IMR-90 (cell line): ENCODE measurements around the gene ATP12A. TPM values are rescaled to one million over a fixed set of nuclear protein-coding genes. Genes with fewer than 3 reads are reported as not detected.

ENCODE experiments used
- ATAC-seq: fragments of 200-7000 bp; cut with Tn5 transposase; 2 replicates; pipeline ENCODE4 v1.9.1; 2020; ENCODE audit warnings: low read depth, mild to moderate bottlenecking, moderate library complexity
- BruUV-seq: library from RNA; stranded (reverse); fragments of 400-500 nt; replicated peaks from 2 replicates; lab custom pipeline; 2021; lab: Mats Ljungman, UMichigan
- CTCF ChIA-PET: fragments of 300-600 bp; formaldehyde crosslinking; extraction: SDS; loops from one replicate; lab custom pipeline; 2021; ENCODE audit warnings: antibody characterized with exemption; lab: Yijun Ruan, JAX
- POLR2A ChIA-PET: fragments of 300-600 bp; sonication (Branson Sonifier 250); formaldehyde crosslinking; loops from one replicate; lab custom pipeline; 2022; ENCODE audit warnings: antibody characterized with exemption; ENCODE audit not compliant: unreplicated experiment; lab: Charles Lee
- DNase-seq: peaks from one replicate; pipeline ENCODE4 v3.0.0; 2013
- H2AFZ ChIP-seq: replicated peaks from 2 replicates; pipeline ENCODE3; 2013; ENCODE audit warnings: low read length, mild to moderate bottlenecking; ENCODE audit not compliant: poor library complexity
- H2AK5ac ChIP-seq: 2 replicates; pipeline ENCODE4 v1.6.1; 2013; ENCODE audit warnings: low read depth, low read length, inconsistent platforms
- H2AK9ac ChIP-seq: replicated peaks from 2 replicates; pipeline ENCODE3; 2013; ENCODE audit warnings: mild to moderate bottlenecking, low read depth, low read length, moderate library complexity; ENCODE audit not compliant: poor library complexity
- H2BK120ac ChIP-seq: 2 replicates; pipeline ENCODE4 v1.6.1; 2013; ENCODE audit warnings: low read depth, low read length, inconsistent platforms
- H2BK15ac ChIP-seq: 3 replicates; pipeline ENCODE4 v1.6.1; 2013; ENCODE audit warnings: low read depth, low read length, inconsistent platforms
- H2BK20ac ChIP-seq: 2 replicates; pipeline ENCODE4 v1.6.1; 2013; ENCODE audit warnings: low read depth, mild to moderate bottlenecking, inconsistent platforms, low read length, moderate library complexity
- H2BK5ac ChIP-seq: 2 replicates; pipeline ENCODE4 v1.6.1; 2013; ENCODE audit warnings: mild to moderate bottlenecking, low read depth, low read length, inconsistent platforms; ENCODE audit not compliant: poor library complexity, severe bottlenecking
- H3K14ac ChIP-seq: replicated peaks from 2 replicates; pipeline ENCODE4 v1.6.1; 2013; ENCODE audit warnings: low read depth, low read length, inconsistent platforms
- H3K18ac ChIP-seq: 2 replicates; pipeline ENCODE4 v1.6.1; 2013; ENCODE audit warnings: low read depth, low read length, control low read depth
- H3K23ac ChIP-seq: 2 replicates; pipeline ENCODE4 v1.6.1; 2013; ENCODE audit warnings: low read depth, low read length, inconsistent platforms
- H3K27ac ChIP-seq: 2 replicates; pipeline ENCODE4 v1.5.1; 2013; ENCODE audit warnings: mild to moderate bottlenecking, control low read depth, low read length; ENCODE audit not compliant: insufficient read depth
- H3K27me3 ChIP-seq: 2 replicates; pipeline ENCODE4 v1.6.1; 2013; ENCODE audit warnings: low read length; ENCODE audit not compliant: control insufficient read depth, insufficient read depth
- H3K36me3 ChIP-seq: 2 replicates; pipeline ENCODE4 v1.6.1; 2013; ENCODE audit warnings: low read length, mixed read lengths; ENCODE audit not compliant: control insufficient read depth, insufficient read depth
- H3K4ac ChIP-seq: 2 replicates; pipeline ENCODE4 v1.6.1; 2013; ENCODE audit warnings: low read depth, low read length, inconsistent platforms
- H3K4me1 ChIP-seq: 2 replicates; pipeline ENCODE4 v1.6.1; 2013; ENCODE audit warnings: low read length, mixed read lengths; ENCODE audit not compliant: control insufficient read depth, insufficient read depth
- H3K4me2 ChIP-seq: 2 replicates; pipeline ENCODE4 v1.6.1; 2013; ENCODE audit warnings: low read depth, mild to moderate bottlenecking, control low read depth, low read length, moderate library complexity
- H3K4me3 ChIP-seq: 2 replicates; pipeline ENCODE4 v1.5.1; 2013; ENCODE audit warnings: low read depth, mild to moderate bottlenecking, control low read depth, low read length, moderate library complexity; ENCODE audit not compliant: insufficient read depth
- H3K56ac ChIP-seq: 2 replicates; pipeline ENCODE4 v1.6.1; 2013; ENCODE audit warnings: low read length, inconsistent platforms; ENCODE audit not compliant: insufficient read depth; ENCODE audit errors: extremely low read depth
- H3K79me1 ChIP-seq, 2 experiments: 2 replicates each; pipeline ENCODE4 v1.6.1; 2013; ENCODE audit warnings: low read length in 2 of 2, inconsistent platforms in 1 of 2, low read depth in 1 of 2
- H3K9ac ChIP-seq: 2 replicates; pipeline ENCODE4 v1.6.1; 2013; ENCODE audit warnings: low read depth, low read length, control low read depth
- H3K9me1 ChIP-seq: 2 replicates; pipeline ENCODE4 v1.6.1; 2013; ENCODE audit warnings: low read length, inconsistent platforms; ENCODE audit not compliant: insufficient read depth
- H3K9me3 ChIP-seq: 2 replicates; pipeline ENCODE4 v1.6.1; 2013; ENCODE audit warnings: low read length; ENCODE audit not compliant: control insufficient read depth, insufficient read depth
- H4K20me1 ChIP-seq: 2 replicates; pipeline ENCODE4 v1.6.1; 2013; ENCODE audit warnings: low read length, inconsistent platforms; ENCODE audit not compliant: insufficient read depth
- H4K5ac ChIP-seq: 2 replicates; pipeline ENCODE4 v1.6.1; 2013; ENCODE audit warnings: mild to moderate bottlenecking, low read depth, low read length, control low read depth
- H4K8ac ChIP-seq, 2 experiments: 2 replicates each; pipeline ENCODE4 v1.6.1; 2013; ENCODE audit warnings: low read depth in 2 of 2, low read length in 2 of 2, control low read depth in 1 of 2, inconsistent platforms in 1 of 2
- H4K91ac ChIP-seq: 2 replicates; pipeline ENCODE4 v1.6.1; 2013; ENCODE audit warnings: low read depth, low read length, inconsistent platforms; ENCODE audit not compliant: insufficient read depth
- BHLHE40 ChIP-seq: fragments of 150-350 bp; IDR thresholded peaks from 2 replicates; pipeline ENCODE4 v1.6.1; 2016; ENCODE audit warnings: mild to moderate bottlenecking, low read depth, low read length
- CEBPB ChIP-seq: IDR thresholded peaks from 2 replicates; pipeline ENCODE4 v1.6.1; 2012; ENCODE audit warnings: low read depth, low read length, improper control_type of control experiment
- CHD1 ChIP-seq: IDR thresholded peaks from 2 replicates; pipeline ENCODE4 v1.6.1; 2012; ENCODE audit warnings: low read depth, low read length, improper control_type of control experiment
- CTCF ChIP-seq: conservative IDR thresholded peaks from 2 replicates; pipeline ENCODE4 v1.5.1; 2012; ENCODE audit warnings: mild to moderate bottlenecking, low read depth, low read length, improper control_type of control experiment
- ELK1 ChIP-seq: fragments of 150-350 bp; IDR thresholded peaks from 2 replicates; pipeline ENCODE4 v1.6.1; 2016; ENCODE audit warnings: low read depth, mild to moderate bottlenecking, low read length, moderate library complexity, borderline replicate concordance
- MAFK ChIP-seq: IDR thresholded peaks from 2 replicates; pipeline ENCODE4 v1.6.1; 2012; ENCODE audit warnings: low read depth, low read length, improper control_type of control experiment
- MAZ ChIP-seq: IDR thresholded peaks from 2 replicates; pipeline ENCODE4 v1.6.1; 2012; ENCODE audit warnings: low read depth, mild to moderate bottlenecking, low read length, improper control_type of control experiment, moderate library complexity, borderline replicate concordance
- MXI1 ChIP-seq: IDR thresholded peaks from 2 replicates; pipeline ENCODE4 v1.6.1; 2012; ENCODE audit warnings: low read depth, mild to moderate bottlenecking, low read length, moderate library complexity, borderline replicate concordance
- NFE2L2 ChIP-seq: fragments of 150-350 bp; IDR thresholded peaks from 2 replicates; pipeline ENCODE4 v1.6.1; 2016; ENCODE audit warnings: low read depth, mild to moderate bottlenecking, low read length
- POLR2A ChIP-seq: IDR thresholded peaks from 2 replicates; pipeline ENCODE4 v1.6.1; 2012; ENCODE audit warnings: mild to moderate bottlenecking, low read depth, low read length
- RAD21 ChIP-seq: IDR thresholded peaks from 2 replicates; pipeline ENCODE4 v1.6.1; 2012; ENCODE audit warnings: low read length, improper control_type of control experiment
- RCOR1 ChIP-seq: IDR thresholded peaks from 2 replicates; pipeline ENCODE4 v1.6.1; 2012; ENCODE audit warnings: mild to moderate bottlenecking, low read length, improper control_type of control experiment; ENCODE audit not compliant: insufficient replicate concordance
- RFX5 ChIP-seq: IDR thresholded peaks from 2 replicates; pipeline ENCODE4 v1.8.0; 2012; ENCODE audit warnings: low read depth, mild to moderate bottlenecking, low read length, moderate library complexity
- SMC3 ChIP-seq: fragments of 150-350 bp; IDR thresholded peaks from 2 replicates; pipeline ENCODE4 v1.6.1; 2016; ENCODE audit warnings: low read depth, mild to moderate bottlenecking, antibody characterized with exemption, low read length, moderate library complexity
- WGBS, 2 experiments: methylation state at CpG; one replicate each; pipeline versions ENCODE4 v1.1.5 to v1.1.7; 2013; ENCODE audit warnings: missing lambda C conversion rate in 2 of 2; ENCODE audit not compliant: insufficient read length in 1 of 2; ENCODE audit errors: extremely low coverage in 2 of 2; 5-methylcytosine and 5-hydroxymethylcytosine counted together
- dilution Hi-C: fragments of 300-500 bp; cut with HindIII; formaldehyde crosslinking; loops from one replicate; pipeline ENCODE4 v1.14.3; 2018; ENCODE audit warnings: low sequenced_read_pairs; ENCODE audit not compliant: unreplicated experiment
- in situ Hi-C: fragments of 300-500 bp; cut with MboI; formaldehyde crosslinking; loops from 3 replicates; pipeline ENCODE4 v1.14.3; 2019; ENCODE audit warnings: low sequenced_read_pairs, inconsistent platforms, mixed read lengths
- intact Hi-C: fragments of 100-400 bp; cut with micrococcal nuclease; formaldehyde crosslinking; loops from 2 replicates; pipeline ENCODE4 v1.10.0; 2022
- polyA plus RNA-seq, 3 experiments: library from polyadenylated mRNA; depleted of rRNA; stranded (reverse); fragments of >200 nt; gene quantifications; 2 replicates each; pipeline ENCODE4 v1.2.3, GENCODE V29; 2012; ENCODE audit warnings: low replicate concordance in 1 of 3
- total RNA-seq: library from RNA; depleted of rRNA; stranded (reverse); fragments of >200 nt; gene quantifications from 2 replicates; pipeline ENCODE4 v1.2.3, GENCODE V29; 2012
- TF ChIP-seq, protein P1 (sequence below): fragments of 150-350 bp; IDR thresholded peaks from 2 replicates; pipeline ENCODE4 v1.6.1; 2017; ENCODE audit warnings: mild to moderate bottlenecking, antibody characterized with exemption, low read length, low read depth

Gene ATP12A
- total and polyA plus RNA-seq, 2 of the 4 experiments (the other 2 are of a cell fraction), result not detected

DNA sequence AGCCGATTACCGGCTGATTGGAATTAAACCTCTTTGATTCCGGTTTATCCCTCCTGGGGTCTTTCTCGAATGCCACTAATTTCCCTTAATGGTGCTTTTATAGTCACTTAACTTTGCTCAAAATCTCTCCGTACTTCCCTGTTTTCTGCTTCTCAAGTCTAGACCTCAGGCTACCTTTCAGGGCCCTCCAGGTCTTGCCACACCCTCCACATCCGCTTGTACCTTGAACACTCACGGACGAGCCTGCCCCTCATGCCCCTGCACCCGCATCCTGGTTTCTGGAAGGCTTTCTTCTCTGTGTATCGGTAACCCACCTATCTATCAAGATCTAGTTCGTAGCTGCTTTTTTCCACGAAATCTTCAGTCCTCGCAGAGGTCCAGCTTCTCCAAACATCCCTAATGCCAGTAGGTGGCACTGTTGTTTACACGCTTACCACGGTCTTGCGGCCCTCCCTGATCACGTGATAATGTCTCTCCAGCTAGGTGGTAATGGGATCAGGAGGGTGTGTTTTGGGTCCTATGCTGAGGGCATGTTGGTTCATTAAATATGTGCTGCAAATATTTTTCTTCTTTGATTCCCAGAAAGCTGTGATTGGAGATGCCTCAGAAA, 13.8 kb downstream of the ATP12A start:
- POLR2A ChIA-PET, result no interaction called here
- peak; percentile 54; the same call in 1 of the 2 replicates for ATAC-seq
- no TSS peak for BruUV-seq
- TF ChIP-seq POLR2A (no peak), MAZ (no peak), MAFK (no peak), CEBPB (no peak), ELK1 (no peak), NFE2L2 (no peak), SMC3 (peak; percentile 27; the same call in 1 of the 2 replicates), RCOR1 (no peak), CHD1 (no peak), CTCF (peak; percentile 49), BHLHE40 (0 out of 2 replicates have a peak, but pooled peaks have one; percentile 31), MXI1 (no peak), RFX5 (no peak), RAD21 (peak; percentile 53)
- TF ChIP-seq, protein P1, sequence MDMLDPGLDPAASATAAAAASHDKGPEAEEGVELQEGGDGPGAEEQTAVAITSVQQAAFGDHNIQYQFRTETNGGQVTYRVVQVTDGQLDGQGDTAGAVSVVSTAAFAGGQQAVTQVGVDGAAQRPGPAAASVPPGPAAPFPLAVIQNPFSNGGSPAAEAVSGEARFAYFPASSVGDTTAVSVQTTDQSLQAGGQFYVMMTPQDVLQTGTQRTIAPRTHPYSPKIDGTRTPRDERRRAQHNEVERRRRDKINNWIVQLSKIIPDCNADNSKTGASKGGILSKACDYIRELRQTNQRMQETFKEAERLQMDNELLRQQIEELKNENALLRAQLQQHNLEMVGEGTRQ, result peak; percentile 84

More for the DNA sequence above, 13.8 kb downstream of the ATP12A start:
- H3K36me3 ChIP-seq, result no peaks in the 10 kb centered on the region
- H3K27ac ChIP-seq, result no peak overlapping the region
- H3K4ac ChIP-seq, result no peak overlapping the region
- no peak overlapping the region for H3K4me3 ChIP-seq
- no peak overlapping the region for H3K4me2 ChIP-seq
- dilution Hi-C loops (no loop called here), intact Hi-C loops (loop anchor here (1.0 to 5.0 kb wide), 2 partner anchors 33 to 303 kb away; no protein-coding TSS in a partner anchor), in situ Hi-C loops (no loop called here)
- H2BK20ac ChIP-seq, result no peak overlapping the region
- H4K5ac ChIP-seq, result no peak overlapping the region
- no peak overlapping the region for H2AK9ac ChIP-seq
- H4K20me1 ChIP-seq, result no peaks in the 10 kb centered on the region
- H3K9me1 ChIP-seq, result no peaks in the 10 kb centered on the region
- no peaks in the 10 kb centered on the region for H3K9me3 ChIP-seq
- no peaks in the 10 kb centered on the region for H3K4me1 ChIP-seq
- no peak overlapping the region for H2AK5ac ChIP-seq
- WGBS, 2 experiments, result 56% methylated on average over 4 of the region's 17 CpGs; no CpG with 5 or more reads in 1 of the 2 experiments
- no peak overlapping the region for H2BK120ac ChIP-seq
- H3K18ac ChIP-seq, result no peak overlapping the region
- H2AFZ ChIP-seq, result no peak overlapping the region
- H3K9ac ChIP-seq, result no peak overlapping the region
- H4K91ac ChIP-seq, result no peak overlapping the region
- H3K27me3 ChIP-seq, result peaks cover 10% of the 10 kb centered on the region
- no peak overlapping the region for H2BK5ac ChIP-seq
- H3K79me1 ChIP-seq, result no peaks in the 10 kb centered on the region
- H2BK15ac ChIP-seq, result no peak overlapping the region
- CTCF ChIA-PET, result interaction anchor here (0.5 to 1.1 kb wide), 5 partner anchors 8 to 283 kb away, joined by 3 to 4 read pairs (median 3); no protein-coding TSS in a partner anchor
- DNase-seq, result peak; percentile 55
- H4K8ac ChIP-seq, result no peak overlapping the region
- H3K56ac ChIP-seq, result no peak overlapping the region
- H3K23ac ChIP-seq, result no peak overlapping the region
- H3K14ac ChIP-seq, result no peak overlapping the region
